Astrocyte of the spinal cord (primary cell): Measurements from ENCODE around the gene COG5.

ENCODE experiments used
- DNase-seq: peaks from one replicate; pipeline ENCODE4 v3.0.0; 2011; ENCODE audit warnings: low read depth, low spot score
- H3K4me3 ChIP-seq: 2 replicates; pipeline ENCODE4 v1.5.1; 2011; ENCODE audit warnings: low read depth, mild to moderate bottlenecking, low read length, moderate library complexity
- CTCF ChIP-seq: IDR thresholded peaks from 2 replicates; pipeline ENCODE4 v1.5.1; 2012; ENCODE audit warnings: low read depth, mild to moderate bottlenecking, low read length, inconsistent platforms
- in situ Hi-C: cut with HindIII; loops from 2 replicates; pipeline ENCODE4 v1.10.0; 2017; ENCODE audit warnings: low sequenced_read_pairs

Gene COG5

GRCh38 chr7:107471292-107472070 lies 92.2 kb downstream of the COG5 start:
- no peak overlapping the region for H3K4me3 ChIP-seq
- TF ChIP-seq CTCF: no peak
- in situ Hi-C loops: no loop called here
- DNase-seq: no peak

- no peak for DNase-seq
- no peak within 1 kb of the TSS for H3K4me3 ChIP-seq
- no peak for TF ChIP-seq CTCF
- in situ Hi-C loops: no loop called here
Observed at GRCh38 chr7:107469929-107470328, 93.8 kb downstream of the COG5 start, which contains the start of gene GPR22. Gene GPR22, plus strand, starts transcription at chr7:107470057. Its CDS starts 4,004 bp downstream, at chr7:107474061.

GRCh38 chr7:107468824-107469223 lies 94.9 kb downstream of the COG5 start:
- no peak for DNase-seq
- no peak for TF ChIP-seq CTCF
- no peak overlapping the region for H3K4me3 ChIP-seq
- in situ Hi-C loops: no loop called here

- no peak for DNase-seq
- no peak for TF ChIP-seq CTCF
- H3K4me3 ChIP-seq: no peak overlapping the region
- in situ Hi-C loops: no loop called here
Observed at GRCh38 chr7:107467972-107468371, 95.7 kb downstream of the COG5 start.

- in situ Hi-C loops: no loop called here
Observed at GRCh38 chr7:107464666-107465226, 99.0 kb downstream of the COG5 start.

More at GRCh38 chr7:107464666-107465226, 99.0 kb downstream of the COG5 start:
- H3K4me3 ChIP-seq: no peak overlapping the region
- DNase-seq: no peak
- no peak for TF ChIP-seq CTCF
